ENCODE measurements around the gene EYS. TPM values are rescaled to one million over a fixed set of nuclear protein-coding genes. Genes with fewer than 3 reads are reported as not detected.

The EYS gene
- total RNA-seq, 1 donor from 2014 or later: not detected

DNA sequence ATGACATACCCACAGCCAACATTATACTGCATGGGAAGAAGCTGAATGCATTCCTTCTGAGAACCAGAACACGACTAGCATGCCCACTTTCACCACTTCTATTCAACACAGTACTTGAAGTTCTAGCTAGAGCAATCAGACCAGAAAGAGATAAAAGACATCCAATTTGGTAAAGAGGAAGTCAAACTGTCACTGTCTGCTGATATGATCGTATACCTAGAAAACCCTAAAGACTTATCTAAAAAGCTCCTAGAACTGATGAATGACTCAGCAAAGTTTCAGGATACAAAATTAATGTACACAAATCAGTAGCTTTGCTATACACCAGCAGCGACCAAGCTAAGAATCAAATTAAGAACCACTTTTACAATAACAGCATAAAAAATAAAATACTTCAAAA is 60.5 kb downstream of the EYS start:
- Histone ChIP-seq H3K4me3 (no peak overlapping the region), H3K27me3 (no peaks in the 10 kb centered on the region), H3K27ac (no peak overlapping the region), H3K36me3 (no peaks in the 10 kb centered on the region), H3K4me1 (no peaks in the 10 kb centered on the region), H3K9me3 (no peaks in the 10 kb centered on the region)
- no peak for DNase-seq (ENCODE audit: low spot score in 2 of 2)
- TF ChIP-seq, protein P1, sequence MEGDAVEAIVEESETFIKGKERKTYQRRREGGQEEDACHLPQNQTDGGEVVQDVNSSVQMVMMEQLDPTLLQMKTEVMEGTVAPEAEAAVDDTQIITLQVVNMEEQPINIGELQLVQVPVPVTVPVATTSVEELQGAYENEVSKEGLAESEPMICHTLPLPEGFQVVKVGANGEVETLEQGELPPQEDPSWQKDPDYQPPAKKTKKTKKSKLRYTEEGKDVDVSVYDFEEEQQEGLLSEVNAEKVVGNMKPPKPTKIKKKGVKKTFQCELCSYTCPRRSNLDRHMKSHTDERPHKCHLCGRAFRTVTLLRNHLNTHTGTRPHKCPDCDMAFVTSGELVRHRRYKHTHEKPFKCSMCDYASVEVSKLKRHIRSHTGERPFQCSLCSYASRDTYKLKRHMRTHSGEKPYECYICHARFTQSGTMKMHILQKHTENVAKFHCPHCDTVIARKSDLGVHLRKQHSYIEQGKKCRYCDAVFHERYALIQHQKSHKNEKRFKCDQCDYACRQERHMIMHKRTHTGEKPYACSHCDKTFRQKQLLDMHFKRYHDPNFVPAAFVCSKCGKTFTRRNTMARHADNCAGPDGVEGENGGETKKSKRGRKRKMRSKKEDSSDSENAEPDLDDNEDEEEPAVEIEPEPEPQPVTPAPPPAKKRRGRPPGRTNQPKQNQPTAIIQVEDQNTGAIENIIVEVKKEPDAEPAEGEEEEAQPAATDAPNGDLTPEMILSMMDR (IDR thresholded peaks at IDR 0.05): no peak
- intact Hi-C loops (cut with DNase I): no loop called here

DNA sequence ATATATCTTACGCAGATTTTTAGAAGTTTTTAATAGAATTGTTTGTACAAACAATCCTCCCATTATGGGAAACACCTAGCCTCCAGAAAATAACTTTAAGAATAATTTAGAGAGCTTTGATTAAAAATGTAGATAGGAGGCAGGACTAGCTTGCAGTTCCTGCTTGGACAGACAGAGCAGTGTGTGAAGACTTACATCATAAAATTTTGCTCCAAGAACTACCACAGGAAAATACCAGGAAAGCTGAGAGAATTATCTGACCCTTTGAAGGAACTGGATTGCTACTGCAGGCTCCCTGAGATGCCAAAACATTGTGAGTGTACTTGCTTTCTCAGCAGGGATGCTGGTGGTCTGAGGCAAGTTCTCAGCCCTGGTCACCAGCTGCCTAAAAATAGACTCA is 64.2 kb downstream of the EYS start:
- H3K27me3 ChIP-seq: no peaks in the 10 kb centered on the region
- no peak overlapping the region for H3K27ac ChIP-seq
- TF ChIP-seq, protein P1 (IDR thresholded peaks at IDR 0.05): no peak
- no peaks in the 10 kb centered on the region for H3K36me3 ChIP-seq
- intact Hi-C loops (cut with DNase I): no loop called here
- no peaks in the 10 kb centered on the region for H3K4me1 ChIP-seq
- H3K9me3 ChIP-seq: no peaks in the 10 kb centered on the region
- no peak overlapping the region for H3K4me3 ChIP-seq
- DNase-seq (ENCODE audit: low spot score in 2 of 2): no peak

DNA sequence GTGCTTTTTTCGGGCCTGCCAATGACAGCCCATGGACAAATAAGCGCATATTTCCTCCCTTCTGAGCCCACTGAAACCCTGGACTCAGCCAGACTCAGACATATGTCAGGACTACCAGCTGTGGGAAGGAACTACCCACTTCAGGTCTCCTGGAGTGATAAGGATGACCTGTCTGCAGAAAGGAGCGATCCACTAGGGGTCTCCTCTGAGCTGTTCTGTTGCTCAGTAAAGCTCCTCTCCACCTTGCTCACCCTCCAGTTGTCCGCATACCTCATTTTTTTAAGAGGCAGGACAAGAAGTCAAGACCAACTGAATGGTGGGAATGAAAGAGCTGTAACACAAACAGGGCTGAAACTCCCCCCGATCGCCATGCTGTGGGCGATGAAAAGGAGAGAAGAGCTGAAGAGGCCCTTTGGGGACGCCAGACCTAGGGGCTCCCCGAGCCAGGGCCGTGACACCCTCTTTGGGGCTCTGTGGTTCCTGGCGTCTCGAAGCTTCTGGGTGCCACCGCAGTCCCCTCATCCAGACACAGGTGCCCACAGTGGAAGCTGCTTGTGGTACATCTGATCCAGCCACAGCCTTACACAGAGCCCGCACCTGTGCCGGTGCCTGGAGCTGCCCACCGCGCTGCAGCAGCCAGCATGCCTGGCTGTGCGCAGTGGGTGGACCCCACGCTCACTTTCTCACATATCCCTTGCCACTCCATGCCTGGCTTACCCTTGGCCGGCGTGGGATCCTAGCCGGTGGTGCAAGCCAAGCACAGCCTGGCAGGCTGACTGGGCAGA is 68.8 kb downstream of the EYS start:
- Histone ChIP-seq H3K27ac (no peak overlapping the region), H3K36me3 (no peaks in the 10 kb centered on the region), H3K4me1 (no peaks in the 10 kb centered on the region), H3K4me3 (no peak overlapping the region), H3K9me3 (no peaks in the 10 kb centered on the region), H3K27me3 (no peaks in the 10 kb centered on the region)
- TF ChIP-seq, protein P1 (IDR thresholded peaks at IDR 0.05): no peak
- DNase-seq (ENCODE audit: low spot score in 2 of 2): no peak
- intact Hi-C loops (cut with DNase I): no loop called here

DNA sequence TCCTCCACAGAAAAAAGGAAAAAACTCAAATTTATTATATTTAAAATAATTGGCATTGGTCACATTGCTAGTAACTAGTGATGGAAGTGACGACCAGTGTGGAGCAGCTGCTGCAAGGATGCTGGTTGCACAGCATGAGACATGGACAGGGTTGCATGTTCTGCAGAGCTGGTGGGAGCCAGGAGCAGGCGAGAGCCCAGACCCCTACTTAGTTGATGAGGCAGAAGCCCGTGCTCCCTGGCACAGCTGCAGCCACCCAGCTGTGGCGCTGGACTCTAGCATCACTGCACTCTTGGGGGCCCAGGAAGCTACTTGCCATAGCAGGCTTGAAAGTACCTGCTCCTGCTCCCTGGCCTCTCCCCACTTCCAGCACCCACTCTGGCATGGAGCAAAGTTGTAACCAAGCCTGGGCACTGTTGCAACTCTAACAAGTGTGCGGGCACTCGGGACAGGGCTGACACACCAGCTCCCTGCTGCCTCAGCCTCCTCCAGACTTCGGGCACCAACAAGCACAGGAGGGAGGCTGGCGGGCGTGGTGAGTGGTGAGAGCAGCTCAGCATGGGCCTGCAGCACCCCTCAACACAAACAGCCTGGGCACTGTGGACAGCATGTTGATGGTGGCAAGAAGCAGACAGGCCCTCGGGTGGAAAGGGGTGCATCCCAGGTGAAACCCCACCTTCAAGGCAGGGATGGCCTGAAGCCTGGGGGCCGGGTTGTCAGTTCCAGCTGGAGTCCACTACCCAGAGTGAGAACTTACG is 69.6 kb downstream of the EYS start:
- Histone ChIP-seq H3K36me3 (no peaks in the 10 kb centered on the region), H3K4me3 (no peak overlapping the region), H3K27ac (no peak overlapping the region), H3K4me1 (no peaks in the 10 kb centered on the region), H3K9me3 (no peaks in the 10 kb centered on the region), H3K27me3 (no peaks in the 10 kb centered on the region)
- intact Hi-C loops (cut with DNase I): no loop called here
- TF ChIP-seq, protein P1 (IDR thresholded peaks at IDR 0.05): no peak
- no peak for DNase-seq (ENCODE audit: low spot score in 2 of 2)

DNA sequence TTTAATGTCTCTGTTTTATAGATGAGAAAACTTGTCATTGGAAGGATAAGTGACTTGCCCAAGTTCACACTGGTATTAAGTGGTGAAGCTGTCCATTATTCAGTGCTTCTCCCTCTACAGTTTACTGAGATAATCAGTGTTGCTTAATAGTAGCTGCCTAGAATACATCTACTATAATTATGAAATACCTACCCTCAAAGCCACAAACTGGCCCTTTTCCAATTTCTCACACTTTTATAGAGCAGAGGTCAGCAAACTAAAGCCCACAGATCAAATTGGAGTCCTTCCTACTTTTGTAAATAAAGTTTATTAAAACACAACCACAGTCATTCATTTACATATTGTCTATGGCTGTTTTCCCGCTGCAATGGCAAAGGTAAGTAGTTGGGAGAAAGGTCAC is 73.5 kb downstream of the EYS start:
- intact Hi-C loops (cut with DNase I): no loop called here

More for the DNA sequence above, 73.5 kb downstream of the EYS start:
- no peaks in the 10 kb centered on the region for H3K27me3 ChIP-seq
- no peaks in the 10 kb centered on the region for H3K9me3 ChIP-seq
- H3K4me3 ChIP-seq: no peak overlapping the region
- TF ChIP-seq, protein P1 (IDR thresholded peaks at IDR 0.05): no peak
- no peak overlapping the region for H3K27ac ChIP-seq
- no peak for DNase-seq (ENCODE audit: low spot score in 2 of 2)
- no peaks in the 10 kb centered on the region for H3K36me3 ChIP-seq
- H3K4me1 ChIP-seq: no peaks in the 10 kb centered on the region

All from ascending aorta (tissue), 2 donors.